ENCODE measurements around the gene TRAPPC3. TPM values are rescaled to one million over a fixed set of nuclear protein-coding genes. Genes with fewer than 3 reads are reported as not detected.

Gene TRAPPC3
- total and polyA plus RNA-seq, 9 of the 15 experiments (the other 6 are each of a cell fraction or from before 2014, with no cell fraction given) = 20.6 to 141 (median 112) TPM

- 0 out of 2 replicates have a peak, but pooled peaks have one; percentile 2 for TF ChIP-seq GABPA (tag; conservative IDR thresholded peaks at IDR 0.05; ENCODE audit: low read depth)
- no peak for TF ChIP-seq ZNF830 (CRISPR knock-in tag; IDR thresholded peaks at IDR 0.05)
- peak; percentile 44; the same call in 1 of the 2 replicates for TF ChIP-seq SPI1 (IDR thresholded peaks at IDR 0.05; ENCODE audit: borderline replicate concordance, low read depth, low read length)
- TF ChIP-seq, protein P1, sequence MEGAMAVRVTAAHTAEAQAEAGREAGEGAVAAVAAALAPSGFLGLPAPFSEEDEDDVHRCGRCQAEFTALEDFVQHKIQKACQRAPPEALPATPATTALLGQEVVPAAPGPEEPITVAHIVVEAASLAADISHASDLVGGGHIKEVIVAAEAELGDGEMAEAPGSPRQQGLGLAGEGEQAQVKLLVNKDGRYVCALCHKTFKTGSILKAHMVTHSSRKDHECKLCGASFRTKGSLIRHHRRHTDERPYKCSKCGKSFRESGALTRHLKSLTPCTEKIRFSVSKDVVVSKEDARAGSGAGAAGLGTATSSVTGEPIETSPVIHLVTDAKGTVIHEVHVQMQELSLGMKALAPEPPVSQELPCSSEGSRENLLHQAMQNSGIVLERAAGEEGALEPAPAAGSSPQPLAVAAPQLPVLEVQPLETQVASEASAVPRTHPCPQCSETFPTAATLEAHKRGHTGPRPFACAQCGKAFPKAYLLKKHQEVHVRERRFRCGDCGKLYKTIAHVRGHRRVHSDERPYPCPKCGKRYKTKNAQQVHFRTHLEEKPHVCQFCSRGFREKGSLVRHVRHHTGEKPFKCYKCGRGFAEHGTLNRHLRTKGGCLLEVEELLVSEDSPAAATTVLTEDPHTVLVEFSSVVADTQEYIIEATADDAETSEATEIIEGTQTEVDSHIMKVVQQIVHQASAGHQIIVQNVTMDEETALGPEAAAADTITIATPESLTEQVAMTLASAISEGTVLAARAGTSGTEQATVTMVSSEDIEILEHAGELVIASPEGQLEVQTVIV (CRISPR knock-in tag; IDR thresholded peaks at IDR 0.05; ENCODE audit: borderline replicate concordance) = no peak
- TF ChIP-seq GABPB2 (CRISPR knock-in tag; conservative IDR thresholded peaks at IDR 0.05) = no peak
- TF ChIP-seq ZKSCAN1 (IDR thresholded peaks at IDR 0.05; ENCODE audit: low read depth, low read length) = no peak
- no peak for TF ChIP-seq TAF7 (tag; IDR thresholded peaks at IDR 0.05)
- no peak for TF ChIP-seq ZNF384 (IDR thresholded peaks at IDR 0.05; ENCODE audit: low read depth, low read length)
- TF ChIP-seq SREBF2 (CRISPR knock-in tag; IDR thresholded peaks at IDR 0.05) = no peak
- TF ChIP-seq NFATC3 (IDR thresholded peaks at IDR 0.05) = no peak
- TF ChIP-seq NR3C1 (CRISPR knock-in tag; IDR thresholded peaks at IDR 0.05) = no peak
- no peak for TF ChIP-seq CCNT2 (IDR thresholded peaks at IDR 0.05; ENCODE audit: borderline replicate concordance, extremely low read depth, insufficient read length, low read depth, low read length)
- TF ChIP-seq, protein P2, sequence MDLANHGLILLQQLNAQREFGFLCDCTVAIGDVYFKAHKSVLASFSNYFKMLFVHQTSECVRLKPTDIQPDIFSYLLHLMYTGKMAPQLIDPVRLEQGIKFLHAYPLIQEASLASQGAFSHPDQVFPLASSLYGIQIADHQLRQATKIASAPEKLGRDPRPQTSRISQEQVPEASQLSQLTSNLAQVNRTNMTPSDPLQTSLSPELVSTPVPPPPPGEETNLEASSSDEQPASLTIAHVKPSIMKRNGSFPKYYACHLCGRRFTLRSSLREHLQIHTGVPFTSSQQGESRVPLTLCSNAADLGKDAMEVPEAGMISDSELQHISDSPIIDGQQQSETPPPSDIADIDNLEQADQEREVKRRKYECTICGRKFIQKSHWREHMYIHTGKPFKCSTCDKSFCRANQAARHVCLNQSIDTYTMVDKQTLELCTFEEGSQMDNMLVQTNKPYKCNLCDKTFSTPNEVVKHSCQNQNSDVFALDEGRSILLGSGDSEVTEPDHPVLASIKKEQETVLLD (IDR thresholded peaks at IDR 0.05) = no peak
- 0 out of 2 replicates have a peak, but pooled peaks have one; percentile 2 for TF ChIP-seq MBD2 (IDR thresholded peaks at IDR 0.05; ENCODE audit: borderline replicate concordance, low read depth)
- no peak for TF ChIP-seq POLR3A (IDR thresholded peaks at IDR 0.05; ENCODE audit: borderline replicate concordance, extremely low read depth, insufficient read depth, insufficient read length)
- no peak for TF ChIP-seq MYNN (IDR thresholded peaks at IDR 0.05)
- no peak for TF ChIP-seq MYNN (CRISPR knock-in tag; IDR thresholded peaks at IDR 0.05)
- TF ChIP-seq POLR2A (conservative IDR thresholded peaks at IDR 0.05) = no peak
- TF ChIP-seq, protein P3, sequence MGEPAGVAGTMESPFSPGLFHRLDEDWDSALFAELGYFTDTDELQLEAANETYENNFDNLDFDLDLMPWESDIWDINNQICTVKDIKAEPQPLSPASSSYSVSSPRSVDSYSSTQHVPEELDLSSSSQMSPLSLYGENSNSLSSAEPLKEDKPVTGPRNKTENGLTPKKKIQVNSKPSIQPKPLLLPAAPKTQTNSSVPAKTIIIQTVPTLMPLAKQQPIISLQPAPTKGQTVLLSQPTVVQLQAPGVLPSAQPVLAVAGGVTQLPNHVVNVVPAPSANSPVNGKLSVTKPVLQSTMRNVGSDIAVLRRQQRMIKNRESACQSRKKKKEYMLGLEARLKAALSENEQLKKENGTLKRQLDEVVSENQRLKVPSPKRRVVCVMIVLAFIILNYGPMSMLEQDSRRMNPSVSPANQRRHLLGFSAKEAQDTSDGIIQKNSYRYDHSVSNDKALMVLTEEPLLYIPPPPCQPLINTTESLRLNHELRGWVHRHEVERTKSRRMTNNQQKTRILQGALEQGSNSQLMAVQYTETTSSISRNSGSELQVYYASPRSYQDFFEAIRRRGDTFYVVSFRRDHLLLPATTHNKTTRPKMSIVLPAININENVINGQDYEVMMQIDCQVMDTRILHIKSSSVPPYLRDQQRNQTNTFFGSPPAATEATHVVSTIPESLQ (CRISPR knock-in tag; IDR thresholded peaks at IDR 0.05) = no peak; the same call in 1 of the 2 replicates
- TF ChIP-seq ILF3 (IDR thresholded peaks at IDR 0.05; ENCODE audit: borderline replicate concordance) = no peak
- TF ChIP-seq MAFG (tag; conservative IDR thresholded peaks at IDR 0.05) = no peak
- TF ChIP-seq RFX7 (CRISPR knock-in tag; IDR thresholded peaks at IDR 0.05) = no peak
- TF ChIP-seq BACH1 (tag; IDR thresholded peaks at IDR 0.05) = no peak
- no peak for TF ChIP-seq TEAD2 (tag; IDR thresholded peaks at IDR 0.05)
These were observed 8.0 kb upstream of the TRAPPC3 start (continued) for GRCh38 chr1:36157115-36157903.

Data from K562 (cell line).